WTC11 (cell line): ENCODE results near the gene TGDS. TPM values are rescaled to one million over a fixed set of nuclear protein-coding genes. Genes with fewer than 3 reads are reported as not detected.

Source experiments
- ATAC-seq: fragments of 200-7000 bp; cut with Tn5 transposase; 2 replicates; pipeline ENCODE4 v1.10.0; 2021; ENCODE audit warnings: mild to moderate bottlenecking, moderate library complexity
- CTCF ChIA-PET: fragments of 300-600 bp; sonication (Branson Sonifier 250); formaldehyde crosslinking; loops from one replicate; lab custom pipeline; 2021; ENCODE audit warnings: antibody characterized with exemption; lab: Charles Lee
- POLR2A ChIA-PET: fragments of 350-600 bp; sonication (Branson Sonifier 250); formaldehyde crosslinking; loops from one replicate; lab custom pipeline; 2021; ENCODE audit warnings: antibody characterized with exemption; lab: Charles Lee
- DNase-seq: peaks from one replicate; pipeline ENCODE4 v3.0.0; 2021; ENCODE audit warnings: low spot score
- H3K27ac Mint-ChIP-seq: 2 replicates; pipeline ENCODE4 v1.8.0; 2021; ENCODE audit warnings: mixed read lengths
- H3K27me3 Mint-ChIP-seq: 2 replicates; pipeline ENCODE4 v1.8.0; 2021; ENCODE audit warnings: low read depth, mild to moderate bottlenecking, moderate library complexity, mixed read lengths
- H3K36me3 Mint-ChIP-seq: 2 replicates; pipeline ENCODE4 v1.8.0; 2021; ENCODE audit warnings: mixed read lengths
- H3K4me1 Mint-ChIP-seq: 2 replicates; pipeline ENCODE4 v1.8.0; 2022; ENCODE audit warnings: mixed read lengths
- H3K4me3 Mint-ChIP-seq: 2 replicates; pipeline ENCODE4 v1.8.0; 2021; ENCODE audit warnings: mild to moderate bottlenecking, moderate library complexity, mixed read lengths
- H3K9me3 Mint-ChIP-seq: 2 replicates; pipeline ENCODE4 v1.8.0; 2021; ENCODE audit warnings: mixed read lengths
- CBFB ChIP-seq: sonication (generic); formaldehyde crosslinking; IDR thresholded peaks from 2 replicates; pipeline ENCODE4 v1.8.1; 2022; ENCODE audit warnings: mild to moderate bottlenecking, low read depth, missing genetic modification reagents
- FOXP1 ChIP-seq: sonication (generic); formaldehyde crosslinking; IDR thresholded peaks from 2 replicates; pipeline ENCODE4 v1.8.0; 2022; ENCODE audit warnings: missing genetic modification reagents, mild to moderate bottlenecking, moderate library complexity, borderline replicate concordance
- GTF2I ChIP-seq: fragments of 250-450 bp; sonication (Bioruptor Pico); conservative IDR thresholded peaks from 2 replicates; pipeline ENCODE4 v1.4.0; 2021; ENCODE audit warnings: mild to moderate bottlenecking
- IRF2 ChIP-seq: sonication (generic); formaldehyde crosslinking; IDR thresholded peaks from 2 replicates; pipeline ENCODE4 v1.8.0; 2022; ENCODE audit warnings: low read depth, missing genetic modification reagents, borderline replicate concordance
- NFE2L1 ChIP-seq: sonication (generic); formaldehyde crosslinking; IDR thresholded peaks from 2 replicates; pipeline ENCODE4 v1.8.1; 2023; ENCODE audit warnings: missing genetic modification reagents
- PRDM15 ChIP-seq: sonication (generic); formaldehyde crosslinking; IDR thresholded peaks from 2 replicates; pipeline ENCODE4 v1.8.0; 2022; ENCODE audit warnings: missing genetic modification reagents
- RELA ChIP-seq: sonication (generic); formaldehyde crosslinking; IDR thresholded peaks from 2 replicates; pipeline ENCODE4 v1.8.1; 2022; ENCODE audit warnings: missing genetic modification reagents, mild to moderate bottlenecking, borderline replicate concordance
- SMAD4 ChIP-seq: sonication (generic); formaldehyde crosslinking; IDR thresholded peaks from 2 replicates; pipeline ENCODE4 v1.8.0; 2022; ENCODE audit warnings: mild to moderate bottlenecking, missing genetic modification reagents
- ZMAT4 ChIP-seq: fragments of 250-450 bp; sonication (Bioruptor Pico); IDR thresholded peaks from 2 replicates; pipeline ENCODE4 v1.9.0; 2021; ENCODE audit warnings: mild to moderate bottlenecking
- ZNF416 ChIP-seq: fragments of 250-450 bp; sonication (Bioruptor Pico); IDR thresholded peaks from 2 replicates; pipeline ENCODE4 v1.9.0; 2021; ENCODE audit warnings: mild to moderate bottlenecking, inconsistent platforms
- total RNA-seq: library from RNA; stranded (reverse); gene quantifications from 3 replicates; pipeline ENCODE4 v1.2.3, GENCODE V29; 2021
- TF ChIP-seq, protein P1 (sequence below): sonication (generic); formaldehyde crosslinking; IDR thresholded peaks from 2 replicates; pipeline ENCODE4 v1.8.1; 2023; ENCODE audit warnings: mild to moderate bottlenecking, moderate library complexity, missing genetic modification reagents
- TF ChIP-seq, protein P2 (sequence below): sonication (generic); formaldehyde crosslinking; IDR thresholded peaks from 2 replicates; pipeline ENCODE4 v1.8.1; 2023; ENCODE audit warnings: mild to moderate bottlenecking, missing genetic modification reagents, moderate library complexity
- TF ChIP-seq, protein P3 (sequence below): fragments of 250-450 bp; sonication (Bioruptor Pico); IDR thresholded peaks from 2 replicates; pipeline ENCODE4 v1.9.0; 2021; ENCODE audit warnings: mild to moderate bottlenecking

The TGDS gene
- total RNA-seq, 1 experiment from 2014 or later: 12.5 TPM

GRCh38 chr13:94596575-94596971 lies 621 bp upstream of the TGDS start:
- peak overlapping the region; percentile 95 for H3K27ac Mint-ChIP-seq
- peaks cover 6% of the 10 kb centered on the region for H3K9me3 Mint-ChIP-seq
- peaks cover 18% of the 10 kb centered on the region for H3K4me1 Mint-ChIP-seq
- ATAC-seq: peak; percentile 58
- ChIA-PET CTCF (interaction anchor here (0.6 to 1.9 kb wide), 8 partner anchors 20 to 372 kb away, joined by 3 to 13 read pairs (median 5); no protein-coding TSS in a partner anchor), POLR2A (interaction anchor here (0.6 to 1.9 kb wide), 2 partner anchors 8 to 47 kb away, joined by 4 to 11 read pairs; no protein-coding TSS in a partner anchor)
- H3K27me3 Mint-ChIP-seq: peaks cover 24% of the 10 kb centered on the region
- H3K36me3 Mint-ChIP-seq: peaks cover 17% of the 10 kb centered on the region
- TF ChIP-seq PRDM15 (no peak), NFE2L1 (no peak), CBFB (CRISPR knock-in tag) (no peak), FOXP1 (no peak), IRF2 (CRISPR knock-in tag) (no peak), RELA (CRISPR knock-in tag) (no peak), ZMAT4 (CRISPR knock-in tag) (no peak), SMAD4 (CRISPR knock-in tag) (no peak), GTF2I (no peak)
- TF ChIP-seq, protein P1, sequence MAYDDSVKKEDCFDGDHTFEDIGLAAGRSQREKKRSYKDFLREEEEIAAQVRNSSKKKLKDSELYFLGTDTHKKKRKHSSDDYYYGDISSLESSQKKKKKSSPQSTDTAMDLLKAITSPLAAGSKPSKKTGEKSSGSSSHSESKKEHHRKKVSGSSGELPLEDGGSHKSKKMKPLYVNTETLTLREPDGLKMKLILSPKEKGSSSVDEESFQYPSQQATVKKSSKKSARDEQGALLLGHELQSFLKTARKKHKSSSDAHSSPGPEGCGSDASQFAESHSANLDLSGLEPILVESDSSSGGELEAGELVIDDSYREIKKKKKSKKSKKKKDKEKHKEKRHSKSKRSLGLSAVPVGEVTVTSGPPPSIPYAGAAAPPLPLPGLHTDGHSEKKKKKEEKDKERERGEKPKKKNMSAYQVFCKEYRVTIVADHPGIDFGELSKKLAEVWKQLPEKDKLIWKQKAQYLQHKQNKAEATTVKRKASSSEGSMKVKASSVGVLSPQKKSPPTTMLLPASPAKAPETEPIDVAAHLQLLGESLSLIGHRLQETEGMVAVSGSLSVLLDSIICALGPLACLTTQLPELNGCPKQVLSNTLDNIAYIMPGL (CRISPR knock-in tag): no peak
- TF ChIP-seq, protein P2, sequence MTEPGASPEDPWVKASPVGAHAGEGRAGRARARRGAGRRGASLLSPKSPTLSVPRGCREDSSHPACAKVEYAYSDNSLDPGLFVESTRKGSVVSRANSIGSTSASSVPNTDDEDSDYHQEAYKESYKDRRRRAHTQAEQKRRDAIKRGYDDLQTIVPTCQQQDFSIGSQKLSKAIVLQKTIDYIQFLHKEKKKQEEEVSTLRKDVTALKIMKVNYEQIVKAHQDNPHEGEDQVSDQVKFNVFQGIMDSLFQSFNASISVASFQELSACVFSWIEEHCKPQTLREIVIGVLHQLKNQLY: no peak
- TF ChIP-seq, protein P3, sequence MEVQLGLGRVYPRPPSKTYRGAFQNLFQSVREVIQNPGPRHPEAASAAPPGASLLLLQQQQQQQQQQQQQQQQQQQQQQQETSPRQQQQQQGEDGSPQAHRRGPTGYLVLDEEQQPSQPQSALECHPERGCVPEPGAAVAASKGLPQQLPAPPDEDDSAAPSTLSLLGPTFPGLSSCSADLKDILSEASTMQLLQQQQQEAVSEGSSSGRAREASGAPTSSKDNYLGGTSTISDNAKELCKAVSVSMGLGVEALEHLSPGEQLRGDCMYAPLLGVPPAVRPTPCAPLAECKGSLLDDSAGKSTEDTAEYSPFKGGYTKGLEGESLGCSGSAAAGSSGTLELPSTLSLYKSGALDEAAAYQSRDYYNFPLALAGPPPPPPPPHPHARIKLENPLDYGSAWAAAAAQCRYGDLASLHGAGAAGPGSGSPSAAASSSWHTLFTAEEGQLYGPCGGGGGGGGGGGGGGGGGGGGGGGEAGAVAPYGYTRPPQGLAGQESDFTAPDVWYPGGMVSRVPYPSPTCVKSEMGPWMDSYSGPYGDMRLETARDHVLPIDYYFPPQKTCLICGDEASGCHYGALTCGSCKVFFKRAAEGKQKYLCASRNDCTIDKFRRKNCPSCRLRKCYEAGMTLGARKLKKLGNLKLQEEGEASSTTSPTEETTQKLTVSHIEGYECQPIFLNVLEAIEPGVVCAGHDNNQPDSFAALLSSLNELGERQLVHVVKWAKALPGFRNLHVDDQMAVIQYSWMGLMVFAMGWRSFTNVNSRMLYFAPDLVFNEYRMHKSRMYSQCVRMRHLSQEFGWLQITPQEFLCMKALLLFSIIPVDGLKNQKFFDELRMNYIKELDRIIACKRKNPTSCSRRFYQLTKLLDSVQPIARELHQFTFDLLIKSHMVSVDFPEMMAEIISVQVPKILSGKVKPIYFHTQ (CRISPR knock-in tag): no peak
- H3K4me3 Mint-ChIP-seq: peak overlapping the region; percentile 94
- peak; percentile 30 for DNase-seq

GRCh38 chr13:94595001-94595949 lies 677 bp downstream of the TGDS start:
- Mint-ChIP-seq H3K4me3 (peak overlapping the region; percentile 94), H3K4me1 (peaks cover 18% of the 10 kb centered on the region), H3K27me3 (peaks cover 11% of the 10 kb centered on the region), H3K36me3 (peaks cover 14% of the 10 kb centered on the region), H3K27ac (peak overlapping the region; percentile 89), H3K9me3 (no peaks in the 10 kb centered on the region; the same call in 1 of the 2 replicates)
- POLR2A ChIA-PET: interaction anchor here (1.9 kb wide), 1 partner anchor 46 kb away, joined by 11 read pairs; no protein-coding TSS in a partner anchor
- CTCF ChIA-PET: interaction anchor here (0.6 to 1.9 kb wide), 8 partner anchors 22 to 373 kb away, joined by 3 to 13 read pairs (median 5); no protein-coding TSS in a partner anchor
- TF ChIP-seq ZNF416 (CRISPR knock-in tag): no peak
- 0 out of 2 replicates have a peak, but pooled peaks have one; percentile 11 for TF ChIP-seq PRDM15
- ATAC-seq: peak; percentile 32
- DNase-seq: no peak
